Activated T-cell treated with anti-CD3 and anti-CD28 coated beads for 48 hours (primary cell): Measurements from ENCODE around the gene RFT1.
"Not testable (repeated sequence)": the region's sequence is repeated elsewhere in the genome, so short reads cannot be mapped to it uniquely, and the experiment has no call there.

Experiments used
- DNase-seq: peaks from one replicate; pipeline ENCODE4 v3.0.0-alpha.2; 2020; ENCODE audit warnings: low read depth

Gene RFT1

GRCh38 chr3:53162672-53163443 lies 32.6 kb upstream of the RFT1 start:
- DNase-seq, result no peak

DNA sequence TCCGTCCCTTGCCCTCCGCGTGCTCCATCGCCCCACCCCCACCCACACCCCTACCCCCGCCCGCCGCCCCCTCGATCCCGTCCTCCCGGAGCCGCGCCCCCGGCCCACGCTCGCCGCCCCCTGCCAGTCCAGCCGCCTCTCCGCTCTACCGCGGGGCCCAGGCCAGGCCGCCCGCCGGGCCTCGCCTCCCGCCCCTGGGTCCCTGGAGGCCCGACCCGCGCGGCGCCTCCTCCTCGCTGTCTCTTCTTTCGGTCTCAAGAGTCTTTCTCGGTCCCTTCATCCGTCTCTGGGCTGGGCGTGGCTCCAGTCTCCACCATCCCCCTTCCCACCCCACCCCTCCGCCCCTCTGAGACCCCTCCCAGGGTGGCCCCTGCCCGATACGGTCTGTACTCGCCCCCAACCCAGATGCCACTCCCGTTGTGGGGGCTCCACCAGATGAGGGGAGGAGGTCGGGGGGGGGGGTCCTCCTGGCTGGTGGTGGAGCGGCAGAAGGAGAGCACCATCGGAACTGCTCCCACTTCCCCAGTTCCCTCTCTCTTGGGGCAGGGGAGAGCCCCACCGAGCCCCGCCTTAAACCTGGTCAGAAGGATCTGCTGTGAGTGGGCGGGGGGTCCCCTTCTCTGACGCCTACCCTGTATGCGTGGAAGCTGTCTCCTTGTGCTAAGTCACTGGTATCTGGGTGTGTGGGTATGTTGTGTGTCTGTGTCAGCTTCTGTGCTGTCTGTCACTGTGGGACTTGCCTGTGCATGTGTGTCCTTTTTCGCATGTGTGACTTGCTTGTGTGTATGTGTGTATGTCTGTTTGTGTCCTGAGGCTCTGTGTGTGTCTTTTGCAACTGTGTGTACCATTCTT lies 31.8 kb upstream of the RFT1 start:
- no peak for DNase-seq

- DNase-seq, result no peak
Observed at GRCh38 chr3:53161450-53161819, 31.2 kb upstream of the RFT1 start.

- peak; percentile 78 for DNase-seq
Observed at GRCh38 chr3:53160660-53161449, 30.6 kb upstream of the RFT1 start, which contains the start of gene PRKCD. PRKCD (plus strand) TSS chr3:53161209; CDS start chr3:53178423, 17,214 bp downstream.

DNA sequence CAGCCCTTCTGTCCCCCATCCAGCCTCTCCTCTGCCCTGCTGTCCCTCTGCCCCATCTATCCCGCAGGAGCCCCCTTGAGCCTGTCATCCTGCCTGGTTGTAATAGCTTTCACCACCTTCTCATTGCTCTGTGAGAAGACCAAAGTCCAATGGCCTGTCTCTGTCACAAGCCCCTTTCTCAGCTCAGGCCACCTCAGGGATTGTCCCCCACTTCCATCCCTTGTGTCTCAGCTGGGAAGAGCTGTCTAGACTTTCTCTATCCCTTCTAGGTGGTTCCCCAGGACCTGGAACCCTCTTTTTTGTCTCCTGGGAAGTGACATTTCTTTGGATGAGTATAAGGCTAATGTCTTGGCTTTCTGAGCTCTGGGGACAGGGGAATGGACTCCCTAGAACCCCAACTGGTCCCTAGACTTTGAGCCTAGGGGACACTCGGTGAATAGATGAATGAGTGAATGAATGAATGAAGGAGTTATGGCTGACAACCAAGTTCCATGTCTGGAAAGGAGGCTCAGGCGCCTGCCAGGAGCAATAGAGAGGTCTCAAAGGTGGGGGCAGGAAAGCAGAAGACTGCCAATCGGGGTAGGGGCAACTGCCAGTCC lies 29.9 kb upstream of the RFT1 start:
- DNase-seq, result no peak

- no peak for DNase-seq
Observed at GRCh38 chr3:53159156-53160060, 29.2 kb upstream of the RFT1 start.

DNA sequence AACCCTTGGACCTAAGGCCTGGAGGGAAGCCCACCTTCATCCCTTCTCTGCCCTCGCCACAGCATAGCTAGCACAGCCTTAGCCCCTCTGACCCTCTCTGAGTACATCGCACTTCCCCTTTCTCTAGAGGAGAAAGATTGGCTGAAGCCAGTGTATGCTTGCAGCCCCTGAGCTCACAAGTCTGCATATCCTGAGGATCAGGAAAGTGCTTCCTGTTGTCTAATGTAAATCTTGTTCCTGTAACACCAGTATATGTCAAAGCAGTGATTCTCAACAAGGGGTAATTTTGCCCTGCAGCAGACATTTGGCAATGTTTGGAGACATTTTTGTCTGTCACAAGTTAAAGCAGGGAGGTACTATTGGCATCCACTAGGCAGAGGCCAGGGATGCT lies 28.5 kb upstream of the RFT1 start:
- no peak for DNase-seq

GRCh38 chr3:53157974-53158580 lies 27.8 kb upstream of the RFT1 start:
- DNase-seq, result no peak

DNA sequence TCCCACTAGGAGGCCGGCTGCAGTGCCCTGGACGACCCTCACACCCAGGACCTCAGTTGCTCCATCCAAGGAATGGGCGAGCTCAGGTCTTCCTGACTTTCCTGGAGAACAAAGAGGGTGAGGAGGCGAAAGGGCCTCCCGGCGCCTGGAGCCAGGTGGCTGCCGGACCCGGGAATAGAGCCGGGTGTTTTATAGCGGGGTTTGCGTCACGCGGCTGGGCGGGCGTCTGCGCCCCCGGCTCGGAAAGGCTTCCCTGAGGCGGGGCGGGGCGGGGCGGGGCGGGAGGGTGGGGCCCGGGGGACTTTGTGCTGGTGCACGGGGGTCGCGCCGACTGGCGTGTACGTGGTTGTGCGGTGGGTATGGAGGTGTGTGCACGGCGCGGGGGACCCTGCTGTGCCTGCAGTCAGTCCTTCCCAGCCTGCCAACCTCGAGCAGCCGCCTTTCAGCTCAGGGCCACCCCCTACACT lies 26.2 kb upstream of the RFT1 start:
- DNase-seq, result no peak

GRCh38 chr3:53155760-53156159 lies 25.5 kb upstream of the RFT1 start:
- DNase-seq, result no peak

DNA sequence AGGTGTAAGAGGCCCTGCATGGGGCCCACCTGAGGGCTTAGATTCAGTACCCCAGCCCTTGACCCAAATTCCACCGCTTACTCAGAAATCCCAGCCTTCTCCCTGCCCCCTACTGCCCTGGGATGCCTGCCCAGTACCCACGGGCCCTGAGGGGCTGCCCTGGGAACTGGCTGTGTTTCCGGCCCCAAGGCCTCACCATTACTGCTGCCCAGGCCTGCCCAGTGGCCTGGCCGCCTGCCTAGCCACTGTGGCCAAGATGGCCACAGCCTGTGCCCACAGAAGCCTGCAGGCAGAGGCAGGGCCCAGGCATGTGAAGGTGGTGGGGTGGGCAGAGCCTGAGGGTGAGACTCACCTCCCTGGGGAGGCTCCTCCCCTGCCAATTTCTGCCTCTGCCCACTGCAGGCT lies 24.6 kb upstream of the RFT1 start:
- no peak for DNase-seq

DNA sequence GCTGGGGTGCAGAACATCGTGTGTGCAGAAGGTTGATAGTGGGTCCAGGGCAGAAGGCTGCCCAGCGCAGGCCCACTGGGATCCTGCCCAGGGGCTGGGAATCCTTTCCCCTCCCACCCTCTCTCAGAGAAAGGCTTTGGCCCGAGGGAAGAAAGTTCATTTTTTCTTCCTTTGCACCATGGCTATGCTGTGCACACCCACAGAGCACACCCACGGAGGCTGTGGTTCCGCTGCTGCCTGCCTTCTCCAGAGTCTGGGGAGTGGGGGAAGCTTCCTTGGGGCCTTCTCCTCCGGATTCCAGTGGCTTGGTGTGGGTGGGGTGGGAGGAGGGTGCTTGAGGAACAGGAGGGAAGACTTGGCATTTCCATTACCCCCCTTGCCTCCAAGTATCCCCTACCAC lies 23.7 kb upstream of the RFT1 start:
- no peak for DNase-seq

DNA sequence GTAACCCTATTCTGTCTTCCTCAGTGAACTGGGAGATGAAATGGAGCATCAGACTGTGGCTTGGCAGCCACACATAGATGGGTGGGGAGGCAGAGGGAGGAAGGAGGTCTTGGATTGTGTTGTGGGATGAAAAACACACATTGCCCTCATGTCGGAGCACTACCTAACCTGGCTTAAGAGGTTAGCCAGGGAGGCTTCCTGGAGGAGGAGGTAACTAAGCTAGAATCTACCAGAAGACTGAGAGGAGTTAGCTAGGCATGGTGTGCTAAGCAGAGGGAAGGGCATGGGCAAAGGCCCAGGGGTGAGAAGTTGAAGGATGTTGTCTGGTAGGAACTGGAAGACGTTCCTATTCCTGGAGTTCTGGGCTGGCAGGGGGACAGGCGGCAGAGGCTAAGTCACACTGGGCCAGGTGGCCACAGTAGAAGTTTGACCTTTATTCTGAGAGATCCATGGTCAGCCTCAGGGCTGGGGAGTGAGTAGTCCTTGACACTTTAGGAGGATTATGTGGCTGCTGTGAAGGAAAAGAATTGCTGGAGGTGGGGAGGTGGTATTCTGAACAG lies 23.1 kb upstream of the RFT1 start:
- no peak for DNase-seq

DNA sequence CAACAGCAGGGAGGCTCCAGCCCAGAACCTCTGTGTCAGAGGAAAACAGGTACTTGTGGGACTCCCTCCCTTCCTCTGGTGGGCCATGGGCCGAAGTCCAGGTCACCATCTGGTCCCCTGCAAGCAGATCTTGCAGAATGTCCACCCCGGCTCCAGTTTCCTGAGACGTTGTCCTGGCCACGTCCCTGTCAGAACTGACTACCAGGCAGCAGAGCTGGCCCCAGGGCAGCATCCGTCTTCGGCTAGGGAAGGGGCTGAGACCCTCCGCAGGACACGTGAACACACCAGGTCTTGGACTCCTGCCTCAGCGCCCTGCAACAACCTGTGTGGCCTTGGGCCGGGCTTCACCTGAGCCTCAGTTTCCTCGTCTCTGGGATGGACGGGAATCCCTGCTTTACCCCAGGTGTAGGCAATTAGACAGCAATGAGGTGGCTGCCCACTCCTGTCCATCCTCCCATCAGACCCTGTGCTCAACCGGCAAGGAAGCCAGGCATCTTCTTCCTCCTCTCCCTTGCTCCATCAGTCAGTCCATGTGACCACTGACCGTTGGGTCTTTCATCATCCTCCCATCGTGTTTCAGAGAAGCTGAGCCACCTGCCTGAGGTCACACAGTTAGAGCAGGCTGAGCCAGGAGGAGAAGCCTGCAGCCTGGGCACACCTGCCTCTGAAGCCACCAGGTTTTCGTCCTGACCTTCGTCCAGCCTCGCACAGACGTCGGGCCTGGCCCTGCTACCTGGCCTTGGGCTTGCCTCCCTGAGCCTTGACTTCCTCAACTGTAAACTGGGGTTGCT lies 21.8 kb upstream of the RFT1 start:
- DNase-seq, result no peak

DNA sequence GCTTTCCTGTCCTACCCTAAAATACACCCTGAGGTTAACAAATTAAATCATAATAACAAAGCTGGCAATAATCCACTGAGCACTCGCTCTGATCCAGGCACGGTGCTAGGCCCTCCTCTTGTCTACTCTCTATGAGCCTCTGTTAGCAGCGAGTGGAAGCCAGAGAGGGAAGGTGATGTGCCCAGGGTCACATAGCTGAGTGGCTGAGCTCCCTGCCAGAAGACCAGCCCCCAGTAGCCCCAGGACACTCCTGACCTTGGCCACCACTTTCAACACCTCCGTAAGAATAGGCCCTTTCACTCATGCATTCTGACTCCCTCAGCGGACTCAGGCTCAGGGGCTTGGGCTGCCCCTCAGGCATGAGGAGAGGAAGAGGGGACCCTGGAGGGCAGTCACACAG lies 21.2 kb upstream of the RFT1 start:
- no peak for DNase-seq

GRCh38 chr3:53151086-53151438 lies 20.8 kb upstream of the RFT1 start:
- not testable (repeated sequence) for DNase-seq

DNA sequence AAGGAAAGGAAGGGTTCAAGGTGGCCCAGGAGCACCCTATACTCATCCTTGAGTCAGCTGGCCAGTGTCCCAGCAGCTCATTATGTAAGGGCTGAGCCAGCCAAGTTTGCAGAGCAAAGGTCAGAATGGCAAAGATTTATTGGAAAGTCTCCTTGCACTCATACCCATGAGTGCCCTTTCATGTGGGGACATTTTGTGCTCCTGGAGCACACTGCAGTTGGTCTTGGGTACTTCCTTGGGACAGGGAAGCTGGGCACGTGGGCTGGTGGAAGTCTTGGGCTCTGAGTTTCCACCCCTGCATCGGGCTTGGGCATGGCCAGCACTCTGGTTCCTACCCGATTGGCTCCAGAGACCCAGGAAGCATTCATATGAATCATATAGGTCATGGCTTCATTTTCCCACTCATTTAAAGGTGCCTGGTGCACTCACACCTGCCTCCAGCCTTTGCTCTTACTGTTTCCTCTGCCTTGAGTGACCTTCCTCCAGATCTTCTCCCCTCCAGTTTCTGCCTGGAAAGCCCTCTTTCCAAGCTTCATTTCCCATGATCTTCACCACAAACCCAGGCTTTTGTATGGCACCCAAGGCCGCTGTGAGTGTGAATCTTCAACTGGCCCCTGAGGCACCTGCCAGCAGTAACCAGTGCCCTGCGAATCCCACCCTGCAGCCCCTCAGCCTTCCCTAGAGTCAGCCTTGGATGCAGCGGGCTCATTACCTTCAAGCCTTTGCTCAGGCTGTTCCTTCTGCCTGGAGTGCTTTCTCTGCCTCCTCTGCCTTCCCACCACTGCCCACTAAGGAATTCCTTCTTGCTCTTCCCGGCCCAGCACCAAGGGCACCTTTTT lies 20.2 kb upstream of the RFT1 start:
- DNase-seq, result no peak

GRCh38 chr3:53149699-53150098 lies 19.5 kb upstream of the RFT1 start:
- DNase-seq, result no peak
